GM12865 (cell line): Measurements from ENCODE around the gene HECW1.

ENCODE experiments used
- DNase-seq: peaks from one replicate; pipeline ENCODE4 v3.0.0; 2010; ENCODE audit warnings: low read depth
- H3K4me3 ChIP-seq: 2 replicates; pipeline ENCODE4 v1.5.1; 2011; ENCODE audit warnings: mild to moderate bottlenecking, low read depth, low read length, control low read depth
- CTCF ChIP-seq: IDR thresholded peaks from 2 replicates; pipeline ENCODE4 v1.5.1; 2011; ENCODE audit warnings: low read length, control low read depth, low read depth, inconsistent platforms; ENCODE audit not compliant: insufficient read depth; ENCODE audit errors: missing control alignments

Gene HECW1

DNA sequence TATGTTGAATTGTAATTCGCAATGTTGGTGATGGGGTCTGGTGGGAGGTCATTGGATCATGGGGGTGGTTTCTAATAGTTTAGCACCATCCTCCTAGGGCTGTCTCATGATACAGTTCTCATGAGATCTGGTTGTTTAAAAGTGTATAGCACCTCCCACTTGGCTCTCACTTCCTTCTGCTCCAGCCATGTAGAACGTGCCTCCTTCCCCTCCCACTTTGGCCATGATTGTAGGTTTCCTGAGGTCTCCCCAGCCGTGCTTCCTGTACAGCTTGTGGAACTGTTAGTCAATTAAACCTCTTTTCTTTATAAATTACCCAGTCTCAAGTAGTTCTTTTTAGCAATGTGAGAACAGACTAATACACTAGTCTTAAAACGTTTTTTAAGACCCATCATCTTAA is 15.6 kb upstream of the HECW1 start:
- no peak overlapping the region for H3K4me3 ChIP-seq
- DNase-seq: no peak
- TF ChIP-seq CTCF: no peak

- H3K4me3 ChIP-seq: no peak overlapping the region
- no peak for TF ChIP-seq CTCF
- DNase-seq: no peak
Measured at GRCh38 chr7:43099750-43100149, 12.7 kb upstream of the HECW1 start.

- DNase-seq: no peak
- no peak for TF ChIP-seq CTCF
- no peak overlapping the region for H3K4me3 ChIP-seq
Measured at GRCh38 chr7:43104874-43105520, 7.5 kb upstream of the HECW1 start.

- no peak for DNase-seq
- H3K4me3 ChIP-seq: no peak overlapping the region
- no peak for TF ChIP-seq CTCF
Measured at GRCh38 chr7:43105521-43106120, 6.8 kb upstream of the HECW1 start.

DNA sequence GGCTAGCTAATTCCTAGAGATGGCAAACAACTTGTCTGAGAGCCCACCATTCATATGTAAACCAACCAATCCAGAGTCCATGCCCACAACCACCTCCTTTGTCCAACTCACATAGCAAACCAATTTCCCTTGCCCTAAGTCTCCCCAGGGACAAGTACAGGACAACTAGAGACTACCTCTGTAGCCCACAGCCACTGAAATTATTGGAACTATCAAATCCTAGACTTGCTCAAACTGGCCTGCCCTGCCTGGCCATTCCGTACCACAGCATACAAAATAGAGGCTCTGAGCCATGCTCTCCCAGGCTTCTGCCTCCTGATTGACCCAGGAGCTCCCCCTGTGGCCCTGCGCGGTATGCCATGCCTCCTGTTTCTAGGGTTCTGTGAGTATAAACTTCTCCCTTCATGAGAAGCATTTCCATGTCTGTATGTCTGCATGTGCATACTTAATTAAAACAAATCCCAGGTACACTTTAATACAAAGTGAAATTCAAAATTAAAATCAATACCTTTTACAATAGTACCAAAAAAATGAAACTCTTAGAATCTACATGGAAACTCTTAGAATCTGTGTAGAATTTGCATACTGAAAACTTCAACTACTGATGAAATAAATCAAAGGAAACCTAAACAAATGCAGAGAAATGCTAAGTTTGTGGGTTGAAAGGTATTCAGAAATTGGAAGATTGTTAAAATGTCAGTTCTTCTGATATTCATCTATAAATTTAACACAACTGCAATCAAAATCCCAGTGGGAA is 4.0 kb upstream of the HECW1 start:
- peak; percentile 97 for TF ChIP-seq CTCF
- no peak overlapping the region for H3K4me3 ChIP-seq
- peak; percentile 74 for DNase-seq

DNA sequence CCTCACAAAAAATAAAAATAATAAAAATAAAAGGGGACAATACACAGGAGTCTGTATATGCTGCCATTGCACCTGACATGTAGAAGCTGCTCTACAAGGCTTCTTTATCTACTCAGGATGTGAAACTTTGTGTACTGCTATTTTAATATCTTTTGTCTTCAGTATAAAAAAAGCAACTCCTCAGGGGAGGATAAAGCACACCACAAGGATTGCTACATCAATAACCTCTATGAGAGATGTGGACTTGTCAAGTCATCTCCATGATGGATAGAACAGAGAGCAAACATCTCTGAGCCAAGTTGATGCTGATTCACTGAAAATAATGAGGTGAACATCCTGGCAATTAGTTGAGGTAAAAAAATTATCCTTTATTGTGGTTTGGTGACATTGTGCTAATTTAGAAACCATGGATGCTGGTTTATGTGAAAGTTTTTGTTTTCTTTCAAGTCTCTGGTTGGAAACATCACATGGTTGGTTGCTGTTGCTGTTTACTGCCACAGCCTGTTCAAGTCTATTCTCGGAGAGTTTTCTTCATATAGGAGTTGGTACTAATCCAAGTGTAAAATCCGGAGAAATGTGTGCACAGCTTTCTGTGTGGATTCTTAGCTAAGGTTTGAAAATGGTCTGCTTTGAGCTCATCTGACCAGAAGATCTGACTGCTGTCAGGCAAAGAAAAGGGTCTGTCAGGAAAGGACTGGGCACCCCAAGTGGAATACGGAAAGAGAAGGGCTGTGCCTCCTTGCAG is 1.5 kb upstream of the HECW1 start:
- H3K4me3 ChIP-seq: no peak overlapping the region
- peak; percentile 26 for DNase-seq
- TF ChIP-seq CTCF: no peak
